ENCODE results near the gene CDKN2B-AS1. TPM values are rescaled to one million over a fixed set of nuclear protein-coding genes. Genes with fewer than 3 reads are reported as not detected.
A peak's percentile ranks its signal among the peaks of the same experiment; 100 is the strongest.

The CDKN2B-AS1 gene
- total and polyA plus RNA-seq, 11 donors: 0.38 to 0.80 (median 0.54) TPM; not detected in 6

DNA sequence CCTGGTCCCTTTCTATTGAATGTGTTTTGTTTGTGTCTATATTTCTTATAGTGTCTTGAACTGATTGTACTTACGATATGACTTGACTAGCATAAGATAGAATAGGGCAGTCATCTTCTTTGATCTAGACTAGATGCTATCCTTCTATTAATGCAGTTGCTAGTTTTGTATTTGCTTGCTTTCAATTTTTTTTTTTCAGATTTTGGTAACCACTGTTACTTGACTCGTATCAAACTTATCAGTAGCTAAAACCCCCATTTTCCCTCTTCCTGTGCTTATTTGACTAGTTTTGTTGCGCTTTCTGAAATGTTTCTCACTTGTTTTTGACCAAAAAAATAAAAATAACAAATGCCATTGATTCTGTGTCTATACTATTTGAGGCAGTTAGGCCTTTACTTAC lies 83.5 kb downstream of the CDKN2B-AS1 start:
- Histone ChIP-seq H3K27me3 (no peaks in the 10 kb centered on the region), H3K4me1 (peaks cover 0 to 9% (median 0%) of the 10 kb centered on the region in 12 donors), H3K36me3 (no peaks in the 10 kb centered on the region), H3K27ac (no peak overlapping the region), H3K9me3 (no peaks in the 10 kb centered on the region), H3K4me3 (no peak overlapping the region)
- 81 to 84% (median 84%) methylated on average over 3 of the region's 3 CpGs for WGBS, 4 donors
- no peak for DNase-seq
- no peak for ATAC-seq
- intact Hi-C loops (cut with DNase I): no loop called here
- TF ChIP-seq, protein P1, sequence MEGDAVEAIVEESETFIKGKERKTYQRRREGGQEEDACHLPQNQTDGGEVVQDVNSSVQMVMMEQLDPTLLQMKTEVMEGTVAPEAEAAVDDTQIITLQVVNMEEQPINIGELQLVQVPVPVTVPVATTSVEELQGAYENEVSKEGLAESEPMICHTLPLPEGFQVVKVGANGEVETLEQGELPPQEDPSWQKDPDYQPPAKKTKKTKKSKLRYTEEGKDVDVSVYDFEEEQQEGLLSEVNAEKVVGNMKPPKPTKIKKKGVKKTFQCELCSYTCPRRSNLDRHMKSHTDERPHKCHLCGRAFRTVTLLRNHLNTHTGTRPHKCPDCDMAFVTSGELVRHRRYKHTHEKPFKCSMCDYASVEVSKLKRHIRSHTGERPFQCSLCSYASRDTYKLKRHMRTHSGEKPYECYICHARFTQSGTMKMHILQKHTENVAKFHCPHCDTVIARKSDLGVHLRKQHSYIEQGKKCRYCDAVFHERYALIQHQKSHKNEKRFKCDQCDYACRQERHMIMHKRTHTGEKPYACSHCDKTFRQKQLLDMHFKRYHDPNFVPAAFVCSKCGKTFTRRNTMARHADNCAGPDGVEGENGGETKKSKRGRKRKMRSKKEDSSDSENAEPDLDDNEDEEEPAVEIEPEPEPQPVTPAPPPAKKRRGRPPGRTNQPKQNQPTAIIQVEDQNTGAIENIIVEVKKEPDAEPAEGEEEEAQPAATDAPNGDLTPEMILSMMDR (IDR thresholded peaks at IDR 0.05): no peak
- TF ChIP-seq POLR2A (IDR thresholded peaks at IDR 0.05): no peak

DNA sequence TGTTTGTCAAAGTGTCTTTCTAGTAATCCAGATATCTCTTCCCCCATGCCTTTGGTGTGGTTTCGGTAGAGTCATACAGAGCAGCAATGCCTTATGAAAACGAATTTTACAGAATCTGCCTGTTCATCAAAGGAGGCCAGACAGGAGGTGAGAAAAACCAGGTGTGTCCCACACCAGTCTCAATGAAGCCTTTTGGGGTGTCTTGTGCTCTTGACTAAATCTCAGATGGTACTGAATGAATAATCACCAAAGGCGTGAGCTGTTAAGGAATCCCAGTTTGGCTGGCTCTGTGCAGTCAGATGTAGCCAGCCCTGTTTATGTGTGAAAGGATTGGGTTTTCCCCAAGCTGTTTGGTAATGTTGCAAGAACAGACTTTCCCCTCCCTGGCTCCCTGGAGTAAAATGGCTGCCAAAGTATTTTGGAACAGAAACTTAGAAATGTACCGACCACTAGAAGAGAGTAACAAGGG lies 85.3 kb downstream of the CDKN2B-AS1 start:
- intact Hi-C loops (cut with DNase I): no loop called here
- WGBS, 4 donors: 64 to 70% (median 67%) methylated on average over 4 of the region's 4 CpGs
- ATAC-seq: peak; percentile 20 to 91 (median 82)
- Histone ChIP-seq H3K36me3 (no peaks in the 10 kb centered on the region), H3K9me3 (no peaks in the 10 kb centered on the region), H3K4me1 (peaks cover 0 to 9% (median 0%) of the 10 kb centered on the region in 12 donors), H3K27me3 (no peaks in the 10 kb centered on the region), H3K27ac (peak overlapping the region in 1 of 12 donors; percentile 14), H3K4me3 (no peak overlapping the region)
- DNase-seq: peak in 2 of 5 donors; percentile 26 to 27
- no peak for TF ChIP-seq POLR2A (IDR thresholded peaks at IDR 0.05)
- TF ChIP-seq, protein P1 (IDR thresholded peaks at IDR 0.05): no peak

DNA sequence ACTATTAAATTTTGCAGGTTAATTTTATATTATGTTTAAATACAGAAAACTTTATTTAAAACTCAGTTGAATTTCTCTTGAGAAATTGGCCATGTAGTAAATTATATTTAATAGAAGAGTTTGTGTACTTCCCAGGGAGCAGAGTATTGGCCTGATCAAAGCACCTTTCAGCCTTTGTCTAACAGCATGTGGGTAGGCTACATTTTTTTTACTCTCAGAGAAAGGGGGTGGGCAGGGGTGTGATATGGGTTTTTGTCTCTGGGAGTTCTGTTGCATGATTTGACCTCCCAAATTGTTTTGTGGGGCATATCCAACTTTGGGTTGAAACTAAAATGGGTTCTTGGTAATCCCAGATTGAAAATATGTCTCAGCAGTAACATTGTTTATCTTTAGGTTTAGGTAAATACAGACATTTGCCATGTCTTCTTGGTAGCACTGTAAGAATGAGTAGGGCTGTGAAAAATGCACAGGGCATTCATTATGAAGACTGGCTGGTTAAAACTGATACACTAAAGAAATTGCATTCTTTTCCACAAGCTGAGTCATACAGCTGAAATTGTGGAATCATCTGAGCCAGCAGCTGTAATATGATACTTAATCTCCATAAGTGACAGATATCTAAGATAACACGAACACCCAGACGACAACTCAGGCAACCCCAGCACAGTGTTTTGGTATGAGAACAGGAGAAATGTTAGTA lies 89.9 kb downstream of the CDKN2B-AS1 start:
- ATAC-seq: no peak
- no peaks in the 10 kb centered on the region for H3K9me3 ChIP-seq
- TF ChIP-seq, protein P1 (IDR thresholded peaks at IDR 0.05): no peak
- WGBS, 4 donors: 5 to 10% (median 7%) methylated on average over 2 of the region's 2 CpGs
- no peaks in the 10 kb centered on the region for H3K36me3 ChIP-seq
- H3K27ac ChIP-seq: no peak overlapping the region
- H3K27me3 ChIP-seq: no peaks in the 10 kb centered on the region
- DNase-seq: no peak
- no peak overlapping the region for H3K4me3 ChIP-seq
- intact Hi-C loops (cut with DNase I): no loop called here
- H3K4me1 ChIP-seq: peaks cover 0 to 9% (median 0%) of the 10 kb centered on the region in 12 donors

- Histone ChIP-seq H3K36me3 (no peaks in the 10 kb centered on the region), H3K4me3 (no peak overlapping the region), H3K4me1 (no peaks in the 10 kb centered on the region), H3K9me3 (peaks cover 0 to 4% (median 0%) of the 10 kb centered on the region in 12 donors), H3K27ac (no peak overlapping the region), H3K27me3 (no peaks in the 10 kb centered on the region)
- WGBS, 4 donors: 74 to 92% (median 86%) methylated on average over 5 of the region's 5 CpGs
- DNase-seq (no peak), ATAC-seq (no peak)
- intact Hi-C loops (cut with DNase I): no loop called here
- no peak for TF ChIP-seq POLR2A (IDR thresholded peaks at IDR 0.05)
- TF ChIP-seq, protein P1 (IDR thresholded peaks at IDR 0.05): no peak
These were observed 93.6 kb downstream of the CDKN2B-AS1 start for GRCh38 chr9:22088053-22088716.
